Islet precursor cell (in vitro differentiated cells): ENCODE measurements around the gene UBIAD1.
A peak's percentile ranks its signal among the peaks of the same experiment; 100 is the strongest.
"Not testable (repeated sequence)": the region's sequence is repeated elsewhere in the genome, so short reads cannot be mapped to it uniquely, and the experiment has no call there.

Experiments
- DNase-seq: peaks from one replicate; pipeline ENCODE4 v3.0.0-alpha.2; 2018

UBIAD1 gene, protein sequence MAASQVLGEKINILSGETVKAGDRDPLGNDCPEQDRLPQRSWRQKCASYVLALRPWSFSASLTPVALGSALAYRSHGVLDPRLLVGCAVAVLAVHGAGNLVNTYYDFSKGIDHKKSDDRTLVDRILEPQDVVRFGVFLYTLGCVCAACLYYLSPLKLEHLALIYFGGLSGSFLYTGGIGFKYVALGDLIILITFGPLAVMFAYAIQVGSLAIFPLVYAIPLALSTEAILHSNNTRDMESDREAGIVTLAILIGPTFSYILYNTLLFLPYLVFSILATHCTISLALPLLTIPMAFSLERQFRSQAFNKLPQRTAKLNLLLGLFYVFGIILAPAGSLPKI

DNA sequence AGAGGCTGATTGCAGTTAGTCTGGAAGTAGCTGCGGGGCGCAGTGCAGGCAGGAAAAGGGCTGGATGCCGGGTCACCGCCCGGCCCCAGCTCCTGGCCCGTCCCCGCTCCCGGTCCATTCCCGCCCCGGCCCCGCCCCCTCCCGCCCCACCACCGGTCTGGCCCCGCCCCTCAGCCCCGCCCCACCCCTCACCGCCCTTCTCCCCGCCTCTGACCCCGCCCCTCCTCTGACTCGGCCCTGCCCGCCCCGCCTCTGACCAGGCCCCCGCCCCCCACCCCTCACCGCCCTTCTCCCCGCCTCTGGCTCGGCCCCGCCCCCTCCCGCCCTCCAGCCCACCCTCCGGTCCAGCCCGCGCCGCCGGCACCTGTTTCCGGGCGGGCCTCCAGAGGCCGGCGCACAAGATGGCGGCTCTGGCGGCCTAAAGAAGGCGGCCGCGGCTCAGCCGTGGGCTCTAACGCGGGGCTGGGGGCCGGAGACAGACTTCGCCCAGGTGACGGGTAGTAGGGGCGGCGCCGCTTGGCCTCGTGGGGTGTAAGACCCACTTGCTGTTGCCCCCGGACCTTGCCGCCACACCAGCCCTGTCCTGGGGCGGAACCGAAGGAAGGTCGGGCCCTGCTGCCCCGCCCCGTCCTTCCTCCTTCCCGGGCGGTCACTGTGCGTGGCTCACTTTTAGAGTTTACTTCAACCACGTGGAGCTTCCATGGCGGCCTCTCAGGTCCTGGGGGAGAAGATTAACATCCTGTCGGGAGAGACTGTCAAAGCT is at the start of gene UBIAD1:
TSS of gene UBIAD1 (plus strand) at position 367 of the 763 bp plus-strand sequence. CDS start at position 701, 334 bp downstream.
- DNase-seq: peak; percentile 94

- no peak for DNase-seq
Observed at GRCh38 chr1:11227106-11228077, 45.6 kb upstream of the UBIAD1 start.

DNA sequence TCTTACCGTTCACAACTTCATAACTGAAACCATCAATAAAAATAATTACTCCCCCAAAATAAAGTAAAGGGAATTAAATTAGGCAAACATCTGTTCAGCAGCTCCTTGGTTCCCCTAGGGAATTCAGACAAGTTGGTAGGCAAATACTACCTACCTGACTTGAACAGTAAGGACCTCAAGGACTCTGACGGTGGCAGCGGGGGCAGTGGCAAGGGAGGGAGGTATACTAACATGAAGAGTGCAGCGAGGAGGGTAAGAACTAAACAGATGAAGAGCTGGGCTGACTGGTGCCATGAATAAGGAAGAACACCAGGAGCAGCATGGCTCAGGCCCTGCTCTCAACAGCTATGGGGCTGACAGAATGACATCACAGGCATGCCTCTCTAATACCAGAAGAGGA is 43.8 kb upstream of the UBIAD1 start:
- no peak for DNase-seq

GRCh38 chr1:11233208-11233607 is 39.8 kb upstream of the UBIAD1 start:
- no peak for DNase-seq

DNA sequence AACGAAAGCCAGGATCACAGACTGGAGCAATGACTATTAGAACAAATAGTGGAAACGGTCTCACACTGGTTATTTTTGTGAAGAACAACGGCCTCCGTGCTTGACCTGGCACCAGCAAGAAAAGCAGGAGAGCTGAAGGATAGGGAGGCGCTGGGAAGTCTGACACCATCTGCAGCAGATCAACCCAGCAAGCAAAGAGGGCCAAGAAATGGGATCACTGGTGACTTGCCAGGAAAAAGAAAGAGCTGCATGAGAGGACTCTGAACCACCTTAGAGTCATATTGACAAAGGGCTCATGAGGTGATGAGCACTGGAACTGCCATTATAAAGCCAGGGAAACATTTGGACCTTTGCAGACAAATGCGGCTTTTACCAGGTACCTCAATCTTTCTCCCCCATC is 35.6 kb upstream of the UBIAD1 start:
- no peak for DNase-seq

DNA sequence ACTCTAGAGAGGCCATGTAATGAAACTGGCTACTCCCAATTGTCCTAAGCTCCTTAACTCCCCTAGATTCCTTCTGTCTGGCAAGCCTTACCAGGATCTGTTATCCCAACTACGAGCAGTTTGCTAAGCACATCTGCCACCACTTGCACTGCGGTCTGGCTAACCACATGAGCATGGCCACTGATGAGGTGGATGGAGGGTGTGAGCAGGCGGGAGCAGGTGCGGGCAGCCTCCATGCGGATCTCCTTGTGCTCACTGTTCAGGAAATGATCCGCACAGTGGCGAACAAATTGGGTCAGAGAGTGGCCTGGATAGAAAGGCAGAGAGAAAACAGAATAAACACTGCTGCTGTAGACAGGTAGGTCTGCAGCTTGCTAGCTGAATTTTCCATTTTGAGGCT is 34.7 kb upstream of the UBIAD1 start:
- no peak for DNase-seq

- DNase-seq: no peak
Observed at GRCh38 chr1:11245248-11245647, 27.8 kb upstream of the UBIAD1 start.

DNA sequence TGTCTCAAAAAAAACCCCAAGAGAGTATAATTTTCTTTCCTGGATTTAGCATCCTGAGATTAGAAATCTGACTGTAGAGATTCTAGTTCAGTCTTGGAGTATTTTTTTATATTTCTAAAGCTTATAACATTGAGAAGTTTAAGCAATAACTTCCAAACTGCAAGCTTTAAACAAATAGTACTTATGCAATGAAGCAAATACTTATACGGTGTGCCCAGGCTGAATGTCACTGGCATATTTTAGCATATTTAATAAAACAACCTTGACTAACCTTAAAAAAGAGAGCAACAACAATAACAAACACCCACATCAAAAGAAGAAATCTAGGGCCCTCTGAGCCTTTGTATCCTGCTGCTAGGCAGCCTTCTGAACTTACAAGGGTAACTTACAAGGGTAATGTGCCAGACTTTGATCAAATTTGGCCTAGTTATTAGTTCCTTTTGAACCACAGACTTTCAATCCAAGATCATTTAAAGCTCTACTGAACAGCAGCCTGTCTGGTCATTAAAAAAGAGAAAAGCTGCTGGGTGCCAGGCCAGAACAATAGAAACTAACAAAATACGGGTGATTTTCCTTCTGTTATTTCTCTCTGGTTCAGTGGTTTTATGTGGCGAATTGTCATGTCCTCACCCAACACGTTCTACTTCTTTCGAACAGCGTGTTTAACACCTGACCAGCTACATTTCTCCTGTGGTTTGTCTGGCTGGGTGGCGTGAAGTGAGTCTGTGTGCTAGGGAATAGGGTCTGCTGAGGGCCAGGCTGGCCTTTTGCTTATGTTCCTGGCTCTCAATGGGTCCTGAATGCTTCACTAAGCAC is 26.9 kb upstream of the UBIAD1 start:
- DNase-seq: no peak

DNA sequence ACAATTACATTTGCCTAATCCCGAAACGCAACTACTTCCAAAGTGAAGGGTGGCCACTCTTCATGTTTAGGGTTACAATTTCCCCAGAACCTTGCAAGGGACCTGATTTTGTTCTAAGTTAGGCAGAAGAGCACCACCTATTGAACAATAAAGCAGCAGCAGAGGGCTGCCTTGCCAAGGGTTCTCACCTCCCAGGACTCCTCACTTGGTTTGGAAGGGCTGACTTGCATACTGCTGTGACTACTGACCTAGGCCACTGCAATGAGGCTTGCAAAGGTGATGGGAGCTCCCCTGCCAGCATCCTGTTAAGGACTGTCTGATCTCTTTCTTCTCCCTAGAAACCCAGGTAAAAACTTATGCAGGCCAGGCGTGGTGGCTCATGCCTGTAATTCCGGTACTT is 24.8 kb upstream of the UBIAD1 start:
- no peak for DNase-seq

DNA sequence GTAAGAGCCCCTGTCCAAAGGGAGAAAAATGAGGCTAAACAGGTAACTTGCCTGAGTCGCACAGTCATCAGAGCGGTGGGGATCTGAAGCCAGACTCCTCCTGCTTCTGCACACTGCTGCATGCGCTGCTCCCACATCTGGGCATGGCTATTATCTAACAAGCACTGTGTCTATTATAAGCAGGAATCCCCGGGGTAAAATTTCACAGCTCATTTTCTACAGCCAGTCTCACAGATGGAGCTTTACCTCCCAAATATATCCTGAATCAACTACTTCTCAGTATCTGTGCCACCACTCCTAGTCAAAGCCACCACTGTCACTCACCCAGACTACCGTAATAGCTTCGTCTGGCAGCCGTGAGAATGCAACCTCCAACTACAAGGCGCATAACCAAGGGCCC is 20.5 kb upstream of the UBIAD1 start:
- no peak for DNase-seq

DNA sequence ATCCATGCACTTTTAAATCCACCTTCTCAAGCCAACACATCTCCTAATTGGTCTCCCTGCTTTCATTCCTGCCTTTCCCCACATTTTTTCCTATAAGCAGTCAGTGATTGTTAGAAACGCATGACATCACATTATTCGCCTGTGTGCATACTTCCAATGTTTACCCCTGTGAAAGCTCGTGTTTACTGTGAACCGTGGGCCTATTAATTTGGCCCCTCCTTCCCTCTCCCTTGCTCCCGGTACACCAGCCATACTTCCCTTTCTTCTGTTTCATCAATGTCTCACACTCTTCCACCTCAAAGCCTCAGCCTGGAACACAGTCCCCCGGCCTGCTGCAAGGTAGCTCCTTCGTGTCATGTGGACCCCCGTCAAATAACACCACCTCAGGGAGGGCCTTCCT is 19.8 kb upstream of the UBIAD1 start:
- no peak for DNase-seq

DNA sequence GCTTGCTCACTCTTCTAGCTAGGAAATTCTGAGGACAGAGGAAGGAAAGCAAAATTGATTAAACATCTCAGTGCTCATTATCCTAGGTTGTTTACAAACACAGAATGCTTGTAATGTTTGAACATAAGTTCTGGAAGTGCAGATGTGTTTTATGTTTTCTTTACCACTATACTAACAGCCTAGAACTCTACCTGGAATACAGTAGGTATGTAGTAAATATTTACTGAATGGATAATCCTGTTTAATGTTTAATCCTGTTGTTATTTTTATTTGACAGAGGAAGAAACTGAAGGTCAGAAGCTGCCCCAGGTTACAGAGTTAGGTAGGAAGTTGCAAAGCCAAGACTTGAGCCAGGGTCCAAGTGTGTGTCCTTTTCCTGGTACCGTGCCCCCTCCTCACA is 16.7 kb upstream of the UBIAD1 start:
- DNase-seq: no peak

DNA sequence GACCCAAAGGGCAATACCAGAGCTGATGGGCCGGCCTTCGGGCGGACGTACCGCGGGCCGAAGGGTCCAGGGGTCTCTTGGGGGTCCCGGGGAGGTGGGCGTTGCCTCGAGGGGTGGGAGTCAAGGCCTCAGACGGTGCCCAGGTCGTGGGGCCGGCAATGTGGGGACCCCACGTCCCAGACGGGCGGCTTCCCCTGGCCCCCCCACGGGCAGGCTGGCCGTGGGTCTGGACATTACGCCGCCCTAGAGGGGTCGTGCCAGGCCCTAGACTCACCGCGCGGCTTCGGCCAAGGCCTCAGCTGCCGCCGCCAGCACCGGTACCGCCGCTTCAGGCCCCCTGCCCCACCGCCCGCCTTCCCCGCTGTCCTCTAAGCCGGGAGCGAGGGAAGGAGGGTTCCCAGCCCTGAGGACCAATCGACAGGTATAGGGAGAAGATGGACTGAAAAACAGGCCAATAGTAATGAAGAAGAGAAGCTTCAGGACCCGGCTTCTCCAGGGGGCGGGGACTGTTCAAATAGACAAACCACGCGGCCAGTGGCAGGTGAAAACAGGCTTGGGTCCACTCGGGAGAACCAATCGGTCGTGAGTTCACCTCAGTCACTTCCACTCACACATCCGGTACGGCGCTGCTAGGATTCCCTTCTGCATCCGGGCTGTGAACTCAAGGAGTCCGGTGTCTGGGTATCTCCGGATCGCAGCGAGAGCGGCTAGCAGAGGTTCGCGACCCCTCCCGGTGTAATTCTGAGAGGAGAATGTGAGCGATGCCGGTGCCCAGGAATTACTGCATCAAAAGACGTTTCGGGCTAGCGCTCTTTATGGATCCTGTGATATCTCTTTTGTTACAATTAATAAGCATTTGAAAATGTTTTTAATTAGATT is 10.6 kb upstream of the UBIAD1 start, which contains the start of gene MTOR:
TSS of gene MTOR (minus strand) at position 381 of the 879 bp plus-strand sequence. CDS start 3,142 bp downstream, outside the sequence.
- peak; percentile 100 for DNase-seq

GRCh38 chr1:11266268-11267074 is 6.5 kb upstream of the UBIAD1 start:
- no peak for DNase-seq

DNA sequence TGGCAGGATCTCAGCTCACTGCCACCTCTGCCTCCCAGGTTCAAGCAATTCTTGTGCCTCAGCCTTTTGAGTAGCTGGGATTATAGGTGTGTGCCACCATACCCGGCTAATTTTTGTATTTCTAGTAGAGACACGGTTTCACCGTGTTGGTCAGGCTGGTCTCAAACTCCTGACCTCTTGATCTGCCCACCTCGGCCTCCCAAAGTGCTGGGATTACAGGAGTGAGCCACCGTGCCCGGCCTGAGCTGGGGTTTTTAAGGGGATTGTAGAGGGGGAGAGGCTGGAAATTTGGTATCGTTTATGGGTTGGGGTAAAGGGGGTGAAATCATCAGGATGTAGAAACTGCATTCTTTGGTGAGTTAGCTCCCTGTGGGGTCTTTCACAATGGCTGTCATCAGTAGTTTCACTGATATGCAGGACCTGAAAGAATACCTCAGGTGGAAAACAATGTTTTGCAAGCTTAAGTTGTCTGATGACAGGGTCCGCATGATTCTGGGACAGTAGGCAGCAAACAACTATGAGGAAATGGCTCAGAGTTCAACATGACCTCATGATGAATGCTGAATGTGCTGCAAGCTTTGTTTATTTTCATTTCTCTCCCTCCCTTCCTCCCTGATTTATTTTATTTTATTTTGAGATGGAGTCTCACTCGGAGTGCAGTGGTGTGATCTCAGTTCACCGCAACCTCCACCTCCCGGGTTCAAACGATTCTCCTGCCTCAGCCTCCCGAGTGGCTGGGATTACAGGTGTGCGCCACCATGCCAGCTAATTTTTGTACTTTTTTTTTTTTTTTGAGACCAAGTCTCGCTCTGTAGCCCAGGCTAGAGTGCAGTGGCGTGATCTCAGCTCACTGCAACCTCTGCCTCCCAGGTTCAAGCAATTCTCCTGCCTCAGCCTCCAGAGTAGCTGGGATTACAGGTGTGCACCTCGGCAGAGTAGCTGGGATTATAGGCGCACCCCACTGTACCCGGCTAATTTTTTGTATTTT is 5.4 kb upstream of the UBIAD1 start:
- not testable (repeated sequence) for DNase-seq

- DNase-seq: no peak
Observed at GRCh38 chr1:11272544-11272831, 510 bp upstream of the UBIAD1 start.

DNA sequence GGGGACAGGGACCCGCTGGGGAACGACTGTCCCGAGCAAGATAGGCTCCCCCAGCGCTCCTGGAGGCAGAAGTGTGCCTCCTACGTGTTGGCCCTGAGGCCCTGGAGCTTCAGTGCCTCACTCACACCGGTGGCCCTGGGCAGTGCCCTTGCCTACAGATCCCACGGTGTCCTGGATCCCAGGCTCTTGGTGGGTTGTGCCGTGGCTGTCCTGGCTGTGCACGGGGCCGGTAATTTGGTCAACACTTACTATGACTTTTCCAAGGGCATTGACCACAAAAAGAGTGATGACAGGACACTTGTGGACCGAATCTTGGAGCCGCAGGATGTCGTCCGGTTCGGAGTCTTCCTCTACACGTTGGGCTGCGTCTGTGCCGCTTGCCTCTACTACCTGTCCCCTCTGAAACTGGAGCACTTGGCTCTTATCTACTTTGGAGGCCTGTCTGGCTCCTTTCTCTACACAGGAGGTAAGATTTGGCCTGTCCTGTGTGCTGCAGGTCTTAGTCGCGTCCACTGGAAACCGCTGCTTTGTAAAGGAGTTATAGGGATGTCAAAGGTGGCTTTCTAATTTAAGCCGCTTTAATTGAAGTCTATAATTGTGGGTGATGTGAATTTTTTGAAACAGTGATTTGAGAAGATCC is 717 bp downstream of the UBIAD1 start:
- no peak for DNase-seq

- no peak for DNase-seq
Observed at GRCh38 chr1:11279152-11279551, 6.2 kb downstream of the UBIAD1 start.

DNA sequence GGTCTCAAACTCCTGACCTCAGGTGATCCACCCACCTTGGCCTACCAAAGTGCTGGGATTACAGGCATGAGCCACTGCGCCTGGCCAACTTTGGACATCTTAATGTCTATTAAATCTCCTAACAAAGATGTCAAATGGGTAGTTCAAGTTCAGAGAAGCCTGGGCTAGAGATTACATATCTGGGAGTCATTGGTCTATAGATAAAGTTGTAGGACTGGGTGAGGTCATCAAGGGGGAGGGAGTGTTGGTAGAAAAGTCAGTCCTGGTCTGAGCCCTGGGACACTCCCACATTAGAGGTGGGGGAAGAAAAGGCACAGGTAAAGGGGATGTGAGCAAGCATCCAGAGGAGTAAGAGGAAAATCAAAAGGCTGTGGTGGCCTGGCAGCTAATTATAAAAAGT is 6.6 kb downstream of the UBIAD1 start:
- no peak for DNase-seq
